ENCODE data around the gene CRIM1. TPM values are rescaled to one million over a fixed set of nuclear protein-coding genes. Genes with fewer than 3 reads are reported as not detected.

CRIM1 gene
- total RNA-seq, 1 donor from 2014 or later = 61.8 TPM

DNA sequence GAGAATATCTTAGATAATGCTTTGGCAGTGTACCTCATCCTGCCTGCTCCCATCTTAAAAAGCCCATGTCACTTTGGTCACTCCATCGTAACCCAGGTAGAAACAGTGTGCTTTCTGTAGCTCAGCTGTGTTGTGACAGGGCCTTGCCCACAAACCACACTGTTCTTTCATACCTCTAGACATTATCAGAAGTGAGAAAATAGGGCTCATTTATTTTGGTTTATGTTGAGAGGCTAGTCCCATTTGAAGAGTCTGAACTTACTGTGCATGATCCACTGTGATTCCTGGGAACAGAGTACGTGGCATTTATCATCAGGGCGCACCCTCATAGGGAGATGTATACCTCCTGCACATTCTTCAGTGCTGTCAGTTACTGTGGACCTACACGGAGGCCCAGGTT lies 172.7 kb downstream of the CRIM1 start:
- Mint-ChIP-seq H3K27ac (no peak overlapping the region), H3K4me1 (peaks cover 19% of the 10 kb centered on the region), H3K27me3 (ENCODE audit: low read depth) (no peaks in the 10 kb centered on the region), H3K4me3 (no peak overlapping the region), H3K9me3 (no peaks in the 10 kb centered on the region), H3K36me3 (peaks cover 31% of the 10 kb centered on the region)
- TF ChIP-seq, protein P1, sequence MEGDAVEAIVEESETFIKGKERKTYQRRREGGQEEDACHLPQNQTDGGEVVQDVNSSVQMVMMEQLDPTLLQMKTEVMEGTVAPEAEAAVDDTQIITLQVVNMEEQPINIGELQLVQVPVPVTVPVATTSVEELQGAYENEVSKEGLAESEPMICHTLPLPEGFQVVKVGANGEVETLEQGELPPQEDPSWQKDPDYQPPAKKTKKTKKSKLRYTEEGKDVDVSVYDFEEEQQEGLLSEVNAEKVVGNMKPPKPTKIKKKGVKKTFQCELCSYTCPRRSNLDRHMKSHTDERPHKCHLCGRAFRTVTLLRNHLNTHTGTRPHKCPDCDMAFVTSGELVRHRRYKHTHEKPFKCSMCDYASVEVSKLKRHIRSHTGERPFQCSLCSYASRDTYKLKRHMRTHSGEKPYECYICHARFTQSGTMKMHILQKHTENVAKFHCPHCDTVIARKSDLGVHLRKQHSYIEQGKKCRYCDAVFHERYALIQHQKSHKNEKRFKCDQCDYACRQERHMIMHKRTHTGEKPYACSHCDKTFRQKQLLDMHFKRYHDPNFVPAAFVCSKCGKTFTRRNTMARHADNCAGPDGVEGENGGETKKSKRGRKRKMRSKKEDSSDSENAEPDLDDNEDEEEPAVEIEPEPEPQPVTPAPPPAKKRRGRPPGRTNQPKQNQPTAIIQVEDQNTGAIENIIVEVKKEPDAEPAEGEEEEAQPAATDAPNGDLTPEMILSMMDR (IDR thresholded peaks at IDR 0.05; ENCODE audit: unreplicated experiment) = no peak
- no peak for DNase-seq (ENCODE audit: low spot score in 2 of 2, unreplicated experiment in 2 of 2)

DNA sequence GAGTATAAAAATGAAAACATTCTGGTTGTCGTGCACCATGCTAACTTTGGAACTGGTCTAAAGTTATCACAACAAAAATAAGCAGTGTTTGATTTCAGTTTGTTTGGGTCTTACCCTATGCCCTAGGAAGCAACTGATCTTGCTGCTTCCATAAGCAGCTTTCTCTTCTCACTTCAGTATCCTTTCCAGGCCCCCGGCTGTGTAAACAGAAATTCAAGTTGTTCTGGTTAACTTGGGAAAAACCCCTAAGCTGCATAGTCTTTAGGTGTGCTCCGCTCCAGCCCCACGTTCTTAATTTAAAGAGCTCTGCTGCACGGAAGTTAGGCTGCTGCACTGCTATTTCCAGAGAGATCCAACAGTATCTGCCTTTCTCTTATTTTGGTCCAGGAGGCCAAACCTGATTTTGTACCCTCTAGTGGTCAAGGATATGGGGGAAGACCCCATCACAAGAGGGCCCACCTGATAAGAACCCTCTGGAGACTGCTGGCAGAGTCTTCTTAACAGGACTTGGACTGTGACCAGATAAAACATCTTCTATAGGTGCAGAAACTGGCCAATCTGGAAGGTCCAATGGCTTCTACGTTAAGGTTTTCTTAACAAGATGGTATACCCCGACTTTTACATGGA lies 173.3 kb downstream of the CRIM1 start:
- no peak for DNase-seq (ENCODE audit: low spot score in 2 of 2, unreplicated experiment in 2 of 2)
- H3K4me1 Mint-ChIP-seq = peaks cover 19% of the 10 kb centered on the region
- TF ChIP-seq, protein P1 (IDR thresholded peaks at IDR 0.05; ENCODE audit: unreplicated experiment) = no peak
- no peak overlapping the region for H3K4me3 Mint-ChIP-seq
- H3K27ac Mint-ChIP-seq = no peak overlapping the region
- no peaks in the 10 kb centered on the region for H3K27me3 Mint-ChIP-seq (ENCODE audit: low read depth)
- H3K9me3 Mint-ChIP-seq = no peaks in the 10 kb centered on the region
- H3K36me3 Mint-ChIP-seq = peaks cover 24% of the 10 kb centered on the region

DNA sequence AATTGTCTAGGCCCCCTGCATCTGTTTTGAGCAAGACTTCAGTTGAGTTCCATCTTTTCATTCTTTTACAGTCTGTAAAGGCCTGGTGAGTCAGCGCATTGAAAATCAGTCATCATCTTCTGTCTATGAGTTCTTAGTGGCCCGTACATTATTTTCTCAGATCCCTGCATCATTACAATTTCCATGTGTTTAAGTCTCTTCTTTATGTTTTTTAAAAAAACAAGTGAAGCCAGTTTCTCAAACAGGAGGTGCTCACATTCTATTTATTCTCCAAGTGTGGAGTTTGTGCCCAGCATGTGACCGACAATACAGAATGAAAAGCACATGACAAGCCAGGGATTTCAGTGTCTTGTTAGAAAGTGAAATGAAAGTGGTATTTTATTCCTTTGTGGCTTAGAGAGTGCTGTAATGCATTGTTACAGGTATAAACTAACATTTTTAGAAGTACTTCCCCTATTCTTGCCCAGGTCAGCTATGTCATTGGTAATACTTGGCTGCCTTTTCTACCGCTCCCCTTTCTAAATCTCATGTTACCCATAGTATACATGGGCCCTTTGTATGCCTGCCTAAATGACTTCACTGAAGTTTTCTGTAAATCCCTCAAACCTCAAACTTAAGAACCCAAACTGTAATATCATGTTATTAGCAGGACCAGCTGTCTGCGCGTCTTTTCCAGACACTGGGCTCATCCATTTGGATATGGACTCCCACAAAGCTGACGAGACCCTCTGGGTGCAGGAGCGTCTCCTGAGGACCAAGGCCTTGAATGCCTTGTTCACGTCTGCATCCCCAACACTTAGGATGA lies 174.8 kb downstream of the CRIM1 start:
- Mint-ChIP-seq H3K27me3 (ENCODE audit: low read depth) (no peaks in the 10 kb centered on the region), H3K27ac (peak overlapping the region; percentile 57), H3K9me3 (no peaks in the 10 kb centered on the region), H3K4me1 (peaks cover 19% of the 10 kb centered on the region), H3K36me3 (peaks cover 19% of the 10 kb centered on the region), H3K4me3 (no peak overlapping the region)
- TF ChIP-seq, protein P1 (IDR thresholded peaks at IDR 0.05; ENCODE audit: unreplicated experiment) = no peak
- DNase-seq (ENCODE audit: low spot score in 2 of 2, unreplicated experiment in 2 of 2) = no peak

DNA sequence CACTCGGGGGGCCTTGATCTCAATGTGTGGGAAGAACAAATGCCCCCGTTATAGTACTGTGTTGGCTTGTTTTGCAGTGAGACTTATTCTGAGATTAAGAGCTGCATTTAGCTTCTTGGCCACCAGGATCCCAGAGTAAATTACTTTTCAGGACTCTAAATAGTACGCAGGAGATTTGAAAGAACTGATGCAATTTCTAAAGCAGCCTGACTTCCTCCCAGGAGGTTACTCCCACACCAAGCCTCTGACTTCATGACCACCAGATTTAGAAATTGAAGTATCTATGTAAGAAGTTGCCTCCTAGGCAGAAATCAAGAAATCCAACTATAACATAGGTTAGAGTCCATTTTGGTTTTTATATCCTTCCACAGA lies 175.4 kb downstream of the CRIM1 start:
- H3K4me3 Mint-ChIP-seq = no peak overlapping the region
- TF ChIP-seq, protein P1 (IDR thresholded peaks at IDR 0.05; ENCODE audit: unreplicated experiment) = no peak
- H3K27me3 Mint-ChIP-seq (ENCODE audit: low read depth) = no peaks in the 10 kb centered on the region
- H3K4me1 Mint-ChIP-seq = peaks cover 19% of the 10 kb centered on the region
- no peak for DNase-seq (ENCODE audit: low spot score in 2 of 2, unreplicated experiment in 2 of 2)
- H3K36me3 Mint-ChIP-seq = peaks cover 17% of the 10 kb centered on the region
- H3K9me3 Mint-ChIP-seq = no peaks in the 10 kb centered on the region
- H3K27ac Mint-ChIP-seq = peak overlapping the region; percentile 57

DNA sequence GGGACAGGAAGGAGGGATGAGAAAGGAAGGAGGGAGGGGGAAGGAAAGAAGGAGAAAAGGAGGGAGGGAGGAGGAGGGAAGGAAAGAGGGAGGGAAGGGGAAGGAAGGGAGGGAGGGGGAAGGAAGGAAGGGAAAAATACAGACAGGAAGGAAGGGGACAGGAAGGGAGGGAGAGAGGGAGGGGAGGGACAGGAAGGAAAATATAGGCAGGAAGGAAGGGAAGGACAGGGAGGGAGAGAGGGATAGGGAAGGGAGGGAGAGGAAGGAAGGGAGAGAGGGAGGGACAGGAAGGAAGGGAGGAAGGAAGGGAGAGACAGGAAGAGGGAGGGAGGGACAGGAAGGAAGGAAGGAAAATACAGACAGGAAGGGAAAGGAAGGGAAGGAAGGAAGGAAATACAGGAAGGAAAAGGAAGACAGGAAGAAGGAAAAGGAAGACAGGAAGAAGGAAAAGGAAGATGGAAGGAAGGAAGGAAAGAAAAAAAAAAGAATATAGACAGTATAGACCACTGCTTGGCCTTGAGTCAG lies 178.8 kb downstream of the CRIM1 start:
- H3K4me3 Mint-ChIP-seq = no peak overlapping the region
- H3K27me3 Mint-ChIP-seq (ENCODE audit: low read depth) = no peaks in the 10 kb centered on the region
- H3K4me1 Mint-ChIP-seq = peaks cover 13% of the 10 kb centered on the region
- H3K27ac Mint-ChIP-seq = no peak overlapping the region
- TF ChIP-seq, protein P1 (IDR thresholded peaks at IDR 0.05; ENCODE audit: unreplicated experiment) = no peak
- H3K9me3 Mint-ChIP-seq = no peaks in the 10 kb centered on the region
- DNase-seq (ENCODE audit: low spot score in 2 of 2, unreplicated experiment in 2 of 2) = no peak
- H3K36me3 Mint-ChIP-seq = peaks cover 21% of the 10 kb centered on the region
